H4 (cell line): Measurements from ENCODE around the gene SPON2. TPM values are rescaled to one million over a fixed set of nuclear protein-coding genes. Genes with fewer than 3 reads are reported as not detected.

Source experiments
- DNase-seq: peaks from one replicate; pipeline ENCODE4 v3.0.0-alpha.2; 2015; ENCODE audit warnings: low spot score
- total RNA-seq: library from RNA; depleted of rRNA; stranded (reverse); fragments of >200 nt; shearing (Covaris generic); gene quantifications from 2 replicates; pipeline ENCODE4 v1.2.3, GENCODE V29; 2014

The SPON2 gene
- total RNA-seq, 1 experiment from 2014 or later: 4.5 TPM

DNA sequence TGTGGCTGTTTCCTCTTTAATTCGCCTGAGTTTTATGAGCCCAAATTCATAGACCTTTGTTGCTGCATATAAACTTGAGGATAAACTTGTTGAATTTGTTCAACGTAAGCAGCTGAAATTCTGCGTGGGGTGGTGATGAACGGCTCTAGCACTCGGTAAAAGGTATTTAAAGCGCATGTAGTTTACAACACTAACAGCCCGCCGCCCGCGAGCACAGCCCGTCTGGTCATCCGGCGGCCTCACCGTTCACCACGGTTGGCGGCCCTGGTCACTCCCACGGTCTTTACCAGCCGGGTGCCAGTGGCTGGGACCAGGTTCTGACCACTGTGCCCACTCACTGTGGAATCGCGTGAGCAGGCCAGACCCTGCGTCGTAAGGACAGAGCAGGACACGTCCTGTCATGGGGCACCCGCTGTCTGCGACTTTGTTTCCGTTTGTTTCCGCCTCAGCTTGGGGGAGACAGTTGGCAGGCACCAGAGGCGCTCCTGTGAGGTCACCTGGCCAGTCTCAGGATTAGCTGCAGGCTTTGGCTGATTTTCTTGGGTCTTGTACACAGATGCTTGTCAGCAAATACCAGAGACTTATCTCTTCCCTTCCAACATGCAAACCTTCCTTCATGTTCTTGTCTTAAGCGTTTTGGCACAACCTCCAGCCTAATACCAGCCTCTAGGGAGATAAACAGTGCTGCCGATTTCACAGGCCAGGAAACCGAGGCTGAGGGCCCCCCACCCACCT is 36.8 kb upstream of the SPON2 start:
- no peak for DNase-seq

DNA sequence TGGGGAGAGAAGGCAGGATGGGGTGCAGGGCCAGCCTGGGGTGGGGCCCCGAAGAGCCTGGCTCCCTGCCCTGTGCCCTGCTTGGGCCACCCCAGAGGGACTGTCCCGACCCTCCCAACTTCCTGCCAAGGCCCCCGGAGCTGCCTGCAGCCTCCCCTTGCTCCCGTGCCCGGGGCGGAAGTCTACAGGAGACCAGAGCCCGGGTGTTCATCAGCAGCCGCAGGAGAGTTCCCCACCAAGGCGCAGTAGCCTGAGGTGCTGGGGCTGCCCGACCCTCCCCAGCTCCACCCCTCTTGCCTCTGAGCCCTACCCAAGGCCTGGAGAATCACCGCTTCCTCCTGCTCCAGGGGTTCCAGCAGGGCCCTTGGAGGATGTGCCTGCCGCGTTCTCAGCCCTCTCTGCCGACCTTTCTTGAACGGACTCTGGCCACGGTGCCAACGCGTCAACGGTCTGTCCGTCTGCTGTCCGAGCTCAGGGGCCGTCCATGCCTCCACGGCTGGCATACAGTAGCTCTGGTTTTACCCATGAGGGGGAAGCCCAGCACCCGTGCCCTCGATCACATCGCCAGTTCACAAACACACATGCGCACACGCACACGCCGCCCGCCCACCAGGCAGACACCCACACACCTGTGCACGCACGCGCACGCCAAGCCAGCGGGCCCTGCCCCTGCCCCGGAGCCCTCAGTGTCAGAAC is 36.0 kb upstream of the SPON2 start:
- no peak for DNase-seq

DNA sequence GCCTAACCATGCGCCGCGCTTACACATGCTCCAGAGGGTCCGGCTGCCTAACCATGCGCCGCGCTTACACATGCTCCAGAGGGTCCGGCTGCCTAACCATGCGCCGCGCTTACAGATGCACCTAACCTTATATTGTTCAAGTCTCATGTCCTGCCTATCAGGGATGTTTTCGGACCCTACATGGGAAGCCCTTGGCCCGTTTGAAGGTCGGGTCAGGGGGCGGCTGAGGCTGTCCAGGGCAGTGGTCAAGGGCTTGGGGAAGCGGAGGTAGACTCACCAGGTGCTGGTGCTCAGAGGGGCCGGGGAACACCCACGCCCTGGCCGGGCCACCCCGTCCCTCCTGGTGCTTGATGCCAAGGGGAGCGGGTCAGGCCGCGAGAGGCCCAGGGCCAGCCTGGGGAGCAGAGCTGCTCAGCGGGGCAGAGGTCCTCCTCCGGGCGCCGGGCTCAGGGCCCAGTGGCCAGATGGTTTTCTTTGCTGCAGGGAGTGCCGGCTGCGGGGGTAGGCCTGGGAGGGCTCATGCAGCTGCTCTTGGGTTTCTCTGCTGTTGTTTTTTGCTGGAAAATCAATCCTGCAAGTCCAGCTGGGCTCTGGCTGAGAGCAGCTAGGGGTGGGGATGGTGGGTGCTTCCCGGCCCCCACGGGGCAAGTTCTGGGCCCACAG is 35.4 kb upstream of the SPON2 start:
- no peak for DNase-seq

DNA sequence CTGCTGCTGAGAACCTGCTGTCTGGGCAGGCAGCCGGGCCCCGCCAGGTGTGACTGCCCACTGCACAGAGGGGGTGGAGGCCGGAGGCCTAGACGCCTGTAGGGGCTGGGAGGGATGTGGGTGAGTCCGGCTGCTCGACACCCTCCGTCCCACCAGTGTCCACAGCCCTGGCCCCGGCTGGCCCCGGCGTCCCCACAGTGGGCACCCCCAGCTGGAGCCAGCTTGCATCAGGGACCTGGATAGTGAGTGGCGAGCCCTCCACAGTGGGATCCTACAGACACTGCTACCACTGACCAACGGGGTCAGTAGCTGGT is 34.7 kb upstream of the SPON2 start:
- DNase-seq: no peak

DNA sequence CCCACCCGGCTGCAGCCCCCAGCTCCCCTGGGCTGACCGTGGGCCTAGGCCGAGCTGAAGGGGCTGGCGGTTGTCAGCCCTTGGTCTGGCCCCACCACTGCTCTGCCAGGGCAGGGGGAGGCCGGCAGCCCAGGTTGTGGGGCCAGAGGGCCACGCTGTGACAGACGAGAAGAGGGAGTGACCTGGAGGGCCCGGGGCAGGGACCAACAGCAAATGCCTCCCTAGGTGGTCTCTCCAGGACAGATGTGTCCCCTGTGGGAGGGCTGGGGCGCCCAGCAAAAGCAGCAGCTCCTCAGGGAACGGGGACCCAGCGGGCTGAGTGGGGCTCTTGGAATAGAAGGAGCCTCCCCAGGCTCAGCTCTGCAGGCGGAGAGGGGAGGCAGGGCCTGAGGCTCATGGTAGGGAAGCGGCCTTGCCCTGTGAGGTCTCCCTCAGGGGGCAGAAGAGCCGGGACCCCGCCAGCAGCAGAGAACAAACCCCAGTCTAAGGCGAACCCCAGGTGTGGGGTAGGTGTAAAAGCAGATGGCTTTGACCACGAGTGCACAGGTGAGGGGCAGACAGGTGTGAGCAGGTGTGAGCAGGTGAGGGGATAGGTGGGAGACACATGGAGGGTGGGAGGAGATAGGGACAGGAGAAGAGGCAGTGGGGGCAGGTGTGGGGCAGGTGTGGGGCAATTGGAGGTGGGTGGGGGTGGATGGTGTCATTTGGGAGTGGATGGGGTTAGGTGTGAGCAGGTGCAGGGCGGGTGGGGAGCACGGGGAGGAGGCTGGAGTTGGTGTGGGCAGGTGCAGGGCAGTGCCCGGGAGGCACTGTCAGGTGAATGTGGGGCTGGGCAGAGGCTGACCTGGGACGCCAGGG is 34.1 kb upstream of the SPON2 start:
- DNase-seq: no peak

DNA sequence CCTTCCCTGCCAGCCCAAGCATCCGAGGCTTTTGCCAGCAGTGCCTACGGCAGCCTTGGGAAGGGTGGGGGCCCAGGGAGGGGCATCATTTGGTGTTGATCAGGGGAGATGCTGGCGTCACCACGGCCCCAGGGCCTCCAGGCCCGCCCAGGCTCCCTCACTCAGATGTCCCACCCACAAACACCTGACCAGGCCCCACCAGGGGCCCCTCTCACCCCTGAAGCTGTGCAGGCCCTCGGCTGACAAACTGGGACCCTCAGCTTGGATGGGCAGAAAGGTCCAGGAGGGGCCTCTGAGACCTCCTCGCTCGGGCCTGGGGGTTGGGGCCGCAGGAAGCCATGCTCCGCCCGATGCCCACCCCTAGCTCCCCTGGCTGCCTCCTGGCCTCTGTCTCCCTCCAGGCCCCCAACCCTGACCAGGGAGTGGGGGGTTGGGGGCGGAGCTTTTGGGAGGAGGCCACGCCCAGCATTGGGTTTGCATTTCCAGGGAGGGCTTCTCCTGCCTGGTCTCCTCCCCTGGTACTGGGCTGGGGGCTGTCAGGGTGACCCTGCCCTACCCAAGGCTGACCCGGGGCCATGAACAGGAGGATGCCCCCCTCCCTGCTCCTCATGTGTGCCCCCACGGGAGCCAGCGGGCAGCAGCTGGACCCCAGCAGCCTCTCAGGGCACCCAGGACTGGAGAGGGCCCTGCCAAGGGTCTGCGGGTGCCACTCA is 33.4 kb upstream of the SPON2 start:
- no peak for DNase-seq

DNA sequence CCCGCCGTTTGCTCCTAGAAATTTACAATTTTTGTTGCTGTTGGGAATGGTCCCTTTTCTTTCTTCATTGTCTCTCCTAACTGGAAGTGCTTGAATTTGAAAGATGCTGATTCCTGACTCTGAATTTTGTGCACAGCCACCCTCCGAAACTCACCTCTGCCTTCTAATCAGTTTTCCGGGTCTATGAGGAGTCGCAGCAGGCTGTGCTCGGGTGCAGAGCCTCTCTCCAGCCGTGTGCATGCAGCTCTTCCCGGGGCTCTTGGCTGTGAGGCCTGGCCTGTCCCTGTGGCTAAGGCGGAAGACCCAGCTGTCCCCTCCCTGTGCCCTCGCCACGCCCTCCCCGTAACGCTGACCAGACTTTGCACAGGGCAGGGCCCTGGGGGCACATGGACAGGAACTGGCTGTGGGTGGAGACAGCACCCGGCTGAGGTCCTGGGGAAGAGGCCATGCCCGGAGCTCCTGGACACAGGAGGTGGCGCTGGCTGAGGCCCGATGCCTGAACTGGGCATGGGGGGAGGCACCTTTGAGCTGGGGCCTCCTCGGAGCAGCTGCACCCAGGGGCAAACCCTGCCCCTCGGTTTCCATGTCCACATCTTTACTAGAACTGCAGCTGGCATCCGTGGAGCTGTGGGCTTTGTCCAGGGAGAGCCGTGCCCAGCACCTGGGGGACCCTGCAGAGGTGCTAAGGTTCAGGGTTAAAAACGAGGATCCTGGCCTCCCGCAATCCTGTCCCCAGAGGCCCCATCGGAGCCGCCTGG is 32.6 kb upstream of the SPON2 start:
- no peak for DNase-seq

DNA sequence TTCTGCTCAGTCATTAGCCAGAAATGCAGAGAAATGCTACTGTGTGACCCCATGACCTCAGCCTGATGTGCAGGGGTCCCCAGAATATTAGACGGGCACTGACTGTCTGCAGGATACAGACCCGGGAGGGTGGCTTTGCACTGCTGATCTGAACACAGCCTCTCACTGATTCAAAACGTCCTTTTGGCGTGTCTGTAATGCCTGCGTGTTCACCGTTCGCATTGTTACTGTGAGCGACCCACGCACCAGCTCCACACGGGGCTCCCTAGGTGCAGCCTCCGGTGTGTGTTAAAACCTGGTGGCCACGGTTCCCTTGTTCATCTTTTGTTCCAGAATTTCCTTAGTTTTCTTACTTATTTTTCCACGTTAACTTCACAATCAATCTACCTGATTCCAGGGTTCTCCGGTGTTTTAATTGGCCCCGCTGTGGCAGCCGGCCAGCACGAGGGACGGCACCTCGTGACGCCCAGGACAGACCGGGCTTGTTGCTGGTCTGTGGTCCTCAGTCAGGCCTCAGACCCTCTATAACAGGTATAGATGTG is 32.0 kb upstream of the SPON2 start:
- no peak for DNase-seq

DNA sequence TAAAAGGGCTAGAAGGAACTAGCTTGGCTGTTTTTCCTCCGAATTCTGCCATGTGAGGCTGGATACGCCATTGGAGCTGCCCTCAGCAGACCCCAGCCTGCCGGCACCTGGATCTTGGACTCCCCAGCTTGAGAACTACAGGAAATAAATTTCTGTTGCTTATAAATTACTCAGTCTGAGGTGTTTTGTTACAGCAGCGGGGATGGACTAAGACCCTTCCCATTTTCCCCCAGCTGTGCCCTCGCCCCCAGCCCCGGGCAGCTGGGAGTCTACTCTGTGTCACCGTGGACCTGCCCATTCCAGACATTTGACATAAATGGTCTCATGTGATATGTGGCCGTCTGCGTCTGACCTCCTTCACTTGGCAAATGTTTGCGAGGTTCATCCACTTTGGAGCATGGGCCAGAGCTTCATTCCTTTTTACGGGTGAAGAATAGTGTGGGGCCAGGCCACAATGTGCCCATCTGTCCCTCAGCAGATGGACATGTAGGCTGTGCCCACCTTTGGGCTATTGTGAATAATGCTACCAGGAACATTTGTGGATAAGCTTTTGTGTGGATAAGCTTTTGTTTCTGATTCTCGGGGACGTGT is 30.7 kb upstream of the SPON2 start:
- no peak for DNase-seq

DNA sequence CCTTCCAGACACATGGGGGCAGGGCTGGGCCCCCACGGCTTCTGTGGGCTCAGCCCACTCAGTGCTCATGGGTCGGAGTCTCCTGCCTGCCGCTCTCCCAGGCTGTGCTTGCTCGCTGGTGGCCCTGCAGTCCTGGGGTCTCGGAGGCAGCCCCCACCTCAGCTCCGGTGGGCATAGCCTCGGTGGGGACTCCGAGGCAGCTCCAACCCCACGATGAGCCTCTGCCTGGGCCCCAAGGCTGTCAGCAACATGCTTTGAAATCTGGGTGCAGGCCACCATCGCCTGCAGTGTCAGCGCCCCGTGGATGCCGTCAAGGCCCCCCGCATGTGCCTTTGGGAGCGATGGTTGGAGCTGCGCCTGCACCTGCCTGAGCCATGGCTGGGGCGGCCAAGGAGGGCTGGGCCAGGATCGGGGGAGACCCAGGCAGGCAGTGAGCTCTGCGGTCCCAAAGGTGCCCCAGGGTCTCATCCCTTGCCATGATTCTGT is 30.2 kb upstream of the SPON2 start:
- no peak for DNase-seq

DNA sequence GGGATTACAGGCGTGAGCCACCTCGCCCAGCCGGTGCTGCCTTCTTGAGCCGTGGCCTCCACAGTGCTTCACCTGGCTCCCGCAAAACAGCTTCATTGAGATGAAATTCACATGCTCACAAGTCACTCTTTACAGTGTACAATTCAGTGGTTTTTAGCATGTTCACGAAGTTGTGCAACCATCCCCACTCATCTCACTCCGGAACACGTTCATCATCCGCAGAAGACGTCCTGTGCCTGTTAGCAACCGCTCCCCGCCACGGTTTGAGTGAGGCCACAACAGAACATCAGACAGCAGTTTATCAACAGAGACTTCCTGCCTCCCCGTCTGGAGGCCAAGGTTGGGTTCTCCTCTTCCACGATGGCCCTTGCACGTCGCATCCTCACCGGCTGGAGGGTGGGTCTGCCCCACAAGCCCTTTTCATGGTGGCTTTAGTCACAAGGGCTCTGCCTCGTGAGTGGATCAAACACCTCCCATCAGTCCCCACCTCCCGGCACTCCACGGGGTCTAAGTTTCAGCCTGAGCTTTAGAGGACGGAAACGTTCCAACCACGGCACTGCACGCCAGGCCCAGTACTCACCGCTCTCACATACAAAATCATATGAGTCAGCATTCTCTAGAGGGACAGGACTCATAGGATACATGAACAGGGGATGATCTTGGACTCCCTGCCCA is 29.6 kb upstream of the SPON2 start:
- DNase-seq: no peak

DNA sequence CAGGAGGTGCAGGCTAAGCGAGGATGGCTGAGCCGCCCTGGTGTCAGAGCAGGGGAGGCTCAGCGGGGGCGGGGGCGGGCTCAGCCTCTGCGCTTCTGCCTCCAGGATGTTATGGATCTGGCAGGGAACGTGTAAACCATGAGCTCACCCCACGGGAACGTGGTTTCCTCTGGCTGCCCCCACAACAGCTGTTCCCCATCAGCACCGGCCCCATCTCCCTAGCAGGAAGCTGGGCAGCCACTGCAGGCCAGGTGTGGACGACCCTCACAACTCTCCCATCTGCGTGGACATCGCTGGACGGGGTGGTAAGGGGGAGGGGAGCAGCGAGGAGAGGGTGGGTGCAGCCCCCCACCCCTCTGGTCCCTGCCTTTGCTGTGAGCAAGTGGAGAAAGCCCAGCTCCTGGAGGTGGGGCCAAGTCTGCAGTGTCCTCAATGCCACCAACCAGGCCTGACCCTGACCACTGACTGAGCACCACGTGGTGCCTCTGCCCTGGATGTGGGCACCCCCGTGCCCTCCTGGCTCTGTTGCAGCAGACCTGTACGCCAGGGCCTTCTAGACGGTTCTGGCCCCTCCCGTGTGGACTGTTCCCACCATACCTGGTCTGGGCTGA is 28.1 kb upstream of the SPON2 start:
- DNase-seq: peak; percentile 97

DNA sequence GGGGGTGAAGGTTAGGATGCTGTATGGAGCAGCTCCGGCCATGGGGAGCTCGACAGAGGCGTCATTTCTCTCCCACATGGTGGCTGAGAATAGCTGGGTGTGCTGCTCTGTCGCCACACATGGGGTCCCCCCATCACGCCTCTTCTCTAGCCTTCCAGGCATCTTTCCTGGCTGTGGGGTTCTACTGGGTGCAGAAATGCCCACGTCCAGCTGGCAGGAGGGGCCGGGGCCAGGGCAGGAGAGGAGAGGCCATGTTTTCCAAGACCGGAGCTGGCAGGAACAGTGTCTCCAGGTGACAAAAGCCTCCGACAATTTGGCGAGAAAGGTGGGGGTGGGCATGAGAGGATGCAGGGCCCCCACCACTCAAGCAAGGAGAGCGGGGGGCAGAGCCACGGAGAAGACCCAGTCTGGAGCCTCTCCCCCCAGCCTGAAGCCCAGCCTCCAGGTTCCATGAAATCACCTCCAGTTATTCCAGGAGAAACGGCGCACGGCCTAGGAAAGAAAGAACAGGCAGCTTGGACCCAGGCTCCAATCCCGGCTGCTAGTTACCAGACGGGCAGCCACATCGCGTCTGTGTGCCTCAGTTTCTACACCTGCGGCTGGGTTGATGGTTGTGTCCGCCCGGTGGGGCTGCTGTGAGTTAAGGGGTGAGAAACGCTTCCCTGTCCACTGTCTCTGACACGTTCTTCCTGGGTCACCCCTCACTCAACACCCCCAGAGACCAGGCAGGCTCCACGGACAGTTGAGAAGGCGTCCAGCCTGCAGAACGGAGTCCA is 27.4 kb upstream of the SPON2 start:
- DNase-seq: no peak

DNA sequence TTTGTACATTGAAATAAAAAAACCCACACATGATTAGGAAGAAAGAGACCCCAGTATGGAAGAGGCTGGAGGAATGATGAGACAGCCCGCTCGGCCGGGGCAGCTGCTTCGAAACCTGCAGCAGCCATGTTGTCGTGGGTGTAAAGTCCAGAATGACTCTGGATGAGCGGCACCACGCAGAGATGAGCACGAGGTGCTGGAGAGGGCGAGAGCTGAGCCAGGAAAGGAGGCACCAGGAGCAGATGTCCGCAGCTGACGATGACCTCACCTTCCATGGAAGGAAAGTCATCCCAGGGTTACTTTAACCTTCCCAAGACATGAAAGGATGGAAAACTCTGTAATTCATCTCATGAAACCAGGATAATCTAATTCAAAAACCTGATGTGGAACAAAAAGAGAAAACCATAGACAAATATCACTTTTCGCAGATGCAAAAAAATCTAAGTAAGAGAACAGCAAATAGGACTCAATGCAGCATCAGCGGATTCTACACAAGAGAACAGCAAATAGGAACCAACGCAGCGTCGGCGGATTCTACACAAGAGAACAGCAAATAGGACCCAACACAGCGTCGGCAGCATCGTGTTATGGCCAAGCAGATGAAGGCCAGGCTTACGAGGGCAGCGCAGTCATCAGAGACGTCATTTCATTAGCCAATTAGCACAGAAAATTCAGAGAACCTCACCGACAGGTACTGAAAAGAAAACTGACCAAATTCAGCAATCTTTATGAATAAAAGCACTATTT is 25.9 kb upstream of the SPON2 start:
- no peak for DNase-seq

DNA sequence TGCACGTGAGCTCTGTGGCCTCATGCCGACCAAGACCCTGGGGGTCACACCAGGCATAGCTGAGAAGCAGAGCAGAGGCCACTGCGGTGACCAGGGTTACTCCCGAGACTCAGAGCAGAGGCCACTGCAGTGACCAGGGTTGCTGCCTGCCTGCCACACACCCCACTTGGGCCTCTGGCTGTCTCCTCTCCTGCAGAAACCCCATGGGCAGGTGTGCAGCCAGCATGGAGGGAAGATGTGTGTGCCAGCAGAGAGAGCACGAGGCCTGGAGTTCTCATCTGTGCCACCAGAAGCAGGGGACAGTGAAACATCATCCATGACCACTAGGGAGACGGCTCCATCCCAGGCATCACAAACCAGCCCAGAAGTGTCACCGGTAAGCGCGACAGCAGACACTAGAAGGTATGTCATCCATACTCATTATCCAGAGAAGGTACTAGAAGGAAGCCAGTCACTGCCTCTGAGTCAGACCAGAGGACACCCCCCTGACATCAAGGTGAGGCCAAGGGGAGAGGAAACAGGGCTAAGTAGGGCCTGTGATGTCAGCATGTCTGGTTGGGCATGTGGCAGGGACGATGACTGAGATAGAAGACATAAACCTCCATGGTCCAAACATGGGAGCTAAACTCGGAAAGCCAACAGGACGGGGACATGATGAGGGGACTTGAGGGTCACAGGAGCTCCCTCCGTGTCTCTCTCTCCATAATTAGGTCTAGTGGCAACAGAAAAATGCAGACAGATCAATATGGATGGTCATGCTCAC is 24.2 kb upstream of the SPON2 start:
- no peak for DNase-seq

DNA sequence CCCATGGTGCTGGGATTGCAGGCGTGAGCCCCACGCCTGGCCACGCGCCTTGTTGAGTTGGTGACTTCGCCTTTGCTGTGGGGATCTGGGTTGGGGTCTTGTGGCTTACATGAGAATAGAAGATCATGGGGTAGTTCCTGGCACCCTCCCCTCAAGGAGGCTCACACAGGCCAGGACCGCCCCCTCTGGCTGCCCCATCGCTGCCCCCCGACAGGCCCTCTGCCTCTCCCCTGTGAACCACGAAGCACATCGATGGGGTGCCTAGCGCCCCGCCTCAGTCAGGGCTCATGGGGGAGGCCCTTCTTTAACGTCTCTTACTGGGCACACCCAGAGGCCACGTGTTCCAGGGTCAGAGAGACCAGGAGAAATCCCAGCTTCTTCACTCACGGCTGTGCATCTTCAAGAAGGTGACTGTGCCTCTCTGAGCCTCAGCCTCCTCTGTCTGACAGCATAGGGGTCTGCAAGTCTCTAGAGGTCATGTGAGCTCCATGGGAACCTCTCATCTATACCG is 23.6 kb upstream of the SPON2 start:
- no peak for DNase-seq
